Heart left ventricle (tissue), 16 donors: ENCODE measurements around the gene RHBDL3. TPM values are rescaled to one million over a fixed set of nuclear protein-coding genes. Genes with fewer than 3 reads are reported as not detected.

Experiments
- ATAC-seq, 4 donors: fragments of 200-7000 bp; cut with Tn5 transposase; one replicate each; pipeline ENCODE4 v1.9.1; 2020 to 2022; ENCODE audit warnings: moderate library complexity in 4 of 4, mild to moderate bottlenecking in 3 of 4, moderate number of reproducible peaks in 1 of 4
- DNase-seq, 5 donors: peaks; one replicate each; pipeline ENCODE4 v3.0.0-alpha.2; 2020
- H3K27ac ChIP-seq, 12 donors: fragments of 200-600 bp; sonication (generic) in 4 of 12; one replicate each; pipeline versions ENCODE4 v1.5.0 to v1.8.0; 2016 to 2022; ENCODE audit warnings: mild to moderate bottlenecking in 2 of 12
- H3K27me3 ChIP-seq, 9 donors: fragments of 200-600 bp; sonication (generic) in 2 of 9; one replicate each; pipeline versions ENCODE4 v1.5.1 to v1.8.0; 2016 to 2022; ENCODE audit warnings: mild to moderate bottlenecking in 3 of 9
- H3K36me3 ChIP-seq, 9 donors: fragments of 200-600 bp; sonication (generic) in 2 of 9; one replicate each; pipeline versions ENCODE4 v1.5.0 to v1.8.0; 2018 to 2022; ENCODE audit warnings: mild to moderate bottlenecking in 2 of 9
- H3K4me1 ChIP-seq, 12 donors: fragments of 200-600 bp; sonication (generic) in 4 of 12; one replicate each; pipeline versions ENCODE4 v1.5.0 to v1.8.0; 2016 to 2022; ENCODE audit warnings: mild to moderate bottlenecking in 3 of 12
- H3K4me3 ChIP-seq, 12 donors: fragments of 200-600 bp; sonication (generic) in 4 of 12; one replicate each; pipeline versions ENCODE4 v1.5.0 to v1.8.0; 2017 to 2022; ENCODE audit warnings: mild to moderate bottlenecking in 9 of 12, moderate library complexity in 4 of 12
- H3K9me3 ChIP-seq, 12 donors: fragments of 200-600 bp; sonication (generic) in 4 of 12; one replicate each; pipeline versions ENCODE4 v1.5.0 to v1.8.0; 2016 to 2022; ENCODE audit warnings: mild to moderate bottlenecking in 1 of 12
- CTCF ChIP-seq, 12 donors: fragments of 200-600 bp; sonication (generic) in 4 of 12; IDR thresholded peaks; one replicate each; pipeline versions ENCODE4 v1.5.0 to v1.8.0; 2018 to 2022; ENCODE audit warnings: antibody characterized with exemption in 12 of 12, mild to moderate bottlenecking in 5 of 12
- POLR2A ChIP-seq, 2 donors: fragments of 450-650 bp; IDR thresholded peaks; one replicate each; pipeline ENCODE4 v1.6.1; 2017; ENCODE audit warnings: antibody characterized with exemption in 2 of 2, mild to moderate bottlenecking in 2 of 2, moderate library complexity in 2 of 2
- WGBS, 4 donors: extraction: QIAGEN DNeasy Blood & Tissue Kit in 2 of 4; methylation state at CpG; one replicate each; pipeline versions ENCODE4 v1.1.5 to v1.1.7; 2013 to 2018; 5-methylcytosine and 5-hydroxymethylcytosine counted together
- intact Hi-C, 10 donors: fragments of 100-400 bp; cut with DNase I; formaldehyde crosslinking; loops; one replicate each; pipeline versions ENCODE4 v1.11.1 to v1.14.2; 2022
- polyA plus RNA-seq, 2 donors: library from polyadenylated mRNA; stranded (reverse); fragments of 200-250 nt; gene quantifications; one replicate each; pipeline ENCODE4 v1.2.3, GENCODE V29; 2013
- total RNA-seq, 9 donors: library from RNA; depleted of rRNA in 2 of 9; stranded (reverse); fragments of >200 nt in 2 of 9; fragmentation: NEBNext Ultra II Directional in 3 of 9; extraction: Animal tissue kit (Norgen Biotek cat#: 25700) in 3 of 9; gene quantifications; one replicate each; pipeline versions ENCODE4 v1.1.0 to v1.2.4, GENCODE V29; 2016 to 2023
- donor health status: ischemic (EF 13 %, LVEDD 7.1; RV severe dilation, severe dysfunction).
- donor health status: healthy with polysubstance abuse.
- donor health status: DM: no; HTN: yes; CAD: no.
- donor health status: DM: no; HTN: no; CAD: no.
- donor health status: ischemic (EF 25% LVEDD 6.9; RV normal size, moderate dysfunction).
- donor health status: ischemic (EF 25% LVEDD 5.7; RV mildly dilated, moderate dysfunction).
- donor health status: healthy.
- donor health status: DM: yes; HTN: yes; CAD: no.
- donor health status: ischemic (EF 35%, LVEDD 5.7; RV mildly dilated, moderate dysfunction).
- donor health status: nonischemic (EF 11% LVEDD 7.7; RV severe dilation, severe dysfunction).
- donor health status: DM: yes; HTN: yes; CAD: no.
- donor health status: PGD.
- donor health status: ischemic (EF 29% LVEDD 5.4; RV normal size, mild dysfunction).
- donor health status: nonischemic (EF 23%, LVEDD 6.1; RV moderate dilation, normal function).

RHBDL3 gene
- total and polyA plus RNA-seq, 11 donors, result 0.05 to 4.8 (median 0.36) TPM

- Histone ChIP-seq H3K4me3 (no peak overlapping the region), H3K27ac (no peak overlapping the region), H3K36me3 (no peaks in the 10 kb centered on the region), H3K27me3 (peaks cover 0 to 17% (median 0%) of the 10 kb centered on the region in 9 donors), H3K9me3 (no peaks in the 10 kb centered on the region), H3K4me1 (peaks cover 0 to 11% (median 0%) of the 10 kb centered on the region in 12 donors)
- ATAC-seq, result no peak
- DNase-seq, result no peak
- intact Hi-C loops, result no loop called here
- WGBS, 4 donors, result 85 to 87% (median 86%) methylated on average over 6 of the region's 6 CpGs
- TF ChIP-seq CTCF (IDR thresholded peaks at IDR 0.05), result no peak
- TF ChIP-seq POLR2A (IDR thresholded peaks at IDR 0.05), result no peak
Measured at GRCh38 chr17:32274643-32275042, 9.0 kb downstream of the RHBDL3 start.

GRCh38 chr17:32275060-32276042 lies 9.7 kb downstream of the RHBDL3 start:
- WGBS, 4 donors, result 40 to 51% (median 48%) methylated on average over 14 to 19 of the region's 19 CpGs
- intact Hi-C loops, result no loop called here
- Histone ChIP-seq H3K27me3 (peaks cover 0 to 17% (median 0%) of the 10 kb centered on the region in 9 donors), H3K4me1 (peaks cover 0 to 11% (median 0%) of the 10 kb centered on the region in 12 donors), H3K9me3 (no peaks in the 10 kb centered on the region), H3K36me3 (no peaks in the 10 kb centered on the region), H3K27ac (no peak overlapping the region), H3K4me3 (no peak overlapping the region)
- ATAC-seq (peak in 1 of 4 donors; percentile 68), DNase-seq (peak in 4 of 5 donors; percentile 31 to 77 (median 70))
- no peak for TF ChIP-seq POLR2A (IDR thresholded peaks at IDR 0.05)
- TF ChIP-seq CTCF (IDR thresholded peaks at IDR 0.05), result no peak

- 82 to 86% (median 84%) methylated on average over 4 of the region's 4 CpGs for whole genome bisulfite sequencing, 4 donors
Measured at GRCh38 chr17:32276171-32276601, 10.6 kb downstream of the RHBDL3 start.

More at GRCh38 chr17:32276171-32276601, 10.6 kb downstream of the RHBDL3 start:
- Histone ChIP-seq H3K27ac (no peak overlapping the region), H3K4me1 (peaks cover 0 to 11% (median 0%) of the 10 kb centered on the region in 12 donors), H3K4me3 (no peak overlapping the region), H3K27me3 (peaks cover 0 to 17% (median 0%) of the 10 kb centered on the region in 9 donors), H3K36me3 (no peaks in the 10 kb centered on the region), H3K9me3 (no peaks in the 10 kb centered on the region)
- DNase-seq (no peak), ATAC-seq (no peak)
- TF ChIP-seq POLR2A (IDR thresholded peaks at IDR 0.05) (no peak), CTCF (IDR thresholded peaks at IDR 0.05) (no peak)
- intact Hi-C loops, result no loop called here
